GM18526 (cell line): ENCODE results near the gene BCAS3.

Source experiments
- POLR2A ChIP-seq: IDR thresholded peaks from 3 replicates; pipeline ENCODE4 v1.6.1; 2011; ENCODE audit not compliant: insufficient read length; ENCODE audit errors: extremely low read depth

BCAS3 gene

GRCh38 chr17:61275395-61275794, 597.7 kb downstream of the BCAS3 start:
- TF ChIP-seq POLR2A, result no peak

- TF ChIP-seq POLR2A, result no peak
These were observed 599.2 kb downstream of the BCAS3 start for GRCh38 chr17:61276806-61277205.

- TF ChIP-seq POLR2A, result no peak
These were observed 602.0 kb downstream of the BCAS3 start for GRCh38 chr17:61279476-61280145.

- TF ChIP-seq POLR2A, result no peak
These were observed 602.7 kb downstream of the BCAS3 start for GRCh38 chr17:61280338-61280737.

- TF ChIP-seq POLR2A, result no peak
These were observed 603.2 kb downstream of the BCAS3 start for GRCh38 chr17:61280851-61281250.

GRCh38 chr17:61282377-61282776, 604.7 kb downstream of the BCAS3 start:
- TF ChIP-seq POLR2A, result no peak

GRCh38 chr17:61283043-61283442, 605.4 kb downstream of the BCAS3 start:
- TF ChIP-seq POLR2A, result no peak

GRCh38 chr17:61284174-61284573, 606.5 kb downstream of the BCAS3 start:
- no peak for TF ChIP-seq POLR2A

- TF ChIP-seq POLR2A, result no peak
These were observed 607.1 kb downstream of the BCAS3 start for GRCh38 chr17:61284746-61285145.

GRCh38 chr17:61285526-61286320, 608.1 kb downstream of the BCAS3 start:
- no peak for TF ChIP-seq POLR2A

GRCh38 chr17:61286449-61286848, 608.8 kb downstream of the BCAS3 start:
- TF ChIP-seq POLR2A, result no peak

- TF ChIP-seq POLR2A, result no peak
These were observed 612.0 kb downstream of the BCAS3 start for GRCh38 chr17:61289408-61290385.

GRCh38 chr17:61291451-61292285, 614.0 kb downstream of the BCAS3 start:
- TF ChIP-seq POLR2A, result no peak

- TF ChIP-seq POLR2A, result no peak
These were observed 616.6 kb downstream of the BCAS3 start for GRCh38 chr17:61294286-61294685.
